Neuron (in vitro differentiated cells): ENCODE data around the gene ATF2.

ENCODE experiments used
- H2AFZ ChIP-seq: one replicate; pipeline ENCODE4 v1.6.1; 2013; ENCODE audit warnings: low read depth, mild to moderate bottlenecking, inconsistent platforms, low read length, moderate library complexity
- H3K27me3 ChIP-seq: one replicate; pipeline ENCODE4 v1.6.1; 2013; ENCODE audit warnings: low read length; ENCODE audit not compliant: insufficient read depth
- H3K36me3 ChIP-seq: one replicate; pipeline ENCODE4 v1.6.1; 2013; ENCODE audit warnings: low read length; ENCODE audit not compliant: insufficient read depth
- H3K4me1 ChIP-seq: one replicate; pipeline ENCODE4 v1.6.1; 2013; ENCODE audit warnings: low read length; ENCODE audit not compliant: insufficient read depth
- H3K4me3 ChIP-seq: 2 replicates; pipeline ENCODE4 v1.5.1; 2013; ENCODE audit warnings: mild to moderate bottlenecking, low read length, moderate library complexity
- H3K9me3 ChIP-seq: one replicate; pipeline ENCODE4 v1.6.1; 2013; ENCODE audit warnings: low read length

Gene ATF2

GRCh38 chr2:175180701-175181103, 12.7 kb upstream of the ATF2 start:
- H3K9me3 ChIP-seq: no peaks in the 10 kb centered on the region
- peak overlapping the region; percentile 64 for H3K4me3 ChIP-seq
- peaks cover 10% of the 10 kb centered on the region for H3K4me1 ChIP-seq
- peak overlapping the region; percentile 91 for H2AFZ ChIP-seq
- H3K27me3 ChIP-seq: no peaks in the 10 kb centered on the region
- peaks cover 37% of the 10 kb centered on the region for H3K36me3 ChIP-seq

- H3K9me3 ChIP-seq: no peaks in the 10 kb centered on the region
- H3K4me3 ChIP-seq: no peak overlapping the region
- H2AFZ ChIP-seq: no peak overlapping the region
- H3K27me3 ChIP-seq: no peaks in the 10 kb centered on the region
- H3K4me1 ChIP-seq: peaks cover 10% of the 10 kb centered on the region
- H3K36me3 ChIP-seq: peaks cover 44% of the 10 kb centered on the region
Observed at GRCh38 chr2:175176624-175177023, 8.6 kb upstream of the ATF2 start.

DNA sequence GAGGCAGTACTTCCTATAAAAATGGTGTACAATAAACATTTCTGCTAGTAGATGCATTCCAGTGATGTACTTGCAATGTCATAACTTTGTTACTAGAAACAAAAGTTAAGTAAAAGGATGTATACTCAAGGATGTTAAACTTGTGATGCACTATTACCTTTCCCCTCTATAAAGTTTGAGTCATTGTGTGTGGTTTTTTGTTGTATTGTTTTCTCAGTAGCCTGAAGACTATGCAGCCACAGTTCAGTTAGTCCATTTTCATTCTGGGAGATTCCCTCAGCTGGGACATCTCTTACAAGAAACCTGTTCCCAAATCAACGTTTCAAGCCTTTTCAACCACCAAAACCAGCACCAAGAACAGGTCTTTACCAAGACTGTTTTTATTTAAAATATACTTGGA, 7.9 kb upstream of the ATF2 start:
- no peaks in the 10 kb centered on the region for H3K9me3 ChIP-seq
- no peak overlapping the region for H3K4me3 ChIP-seq
- H3K4me1 ChIP-seq: peaks cover 10% of the 10 kb centered on the region
- no peak overlapping the region for H2AFZ ChIP-seq
- H3K36me3 ChIP-seq: peaks cover 44% of the 10 kb centered on the region
- no peaks in the 10 kb centered on the region for H3K27me3 ChIP-seq

GRCh38 chr2:175175320-175175719, 7.3 kb upstream of the ATF2 start:
- H3K4me1 ChIP-seq: peaks cover 5% of the 10 kb centered on the region
- H3K27me3 ChIP-seq: no peaks in the 10 kb centered on the region
- no peaks in the 10 kb centered on the region for H3K9me3 ChIP-seq
- no peak overlapping the region for H2AFZ ChIP-seq
- no peak overlapping the region for H3K4me3 ChIP-seq
- peaks cover 44% of the 10 kb centered on the region for H3K36me3 ChIP-seq

GRCh38 chr2:175170659-175171304, 2.8 kb upstream of the ATF2 start:
- Histone ChIP-seq H3K9me3 (no peaks in the 10 kb centered on the region), H3K4me3 (no peak overlapping the region), H3K36me3 (peaks cover 7% of the 10 kb centered on the region), H2AFZ (no peak overlapping the region), H3K4me1 (peaks cover 11% of the 10 kb centered on the region), H3K27me3 (no peaks in the 10 kb centered on the region)

- Histone ChIP-seq H3K36me3 (no peaks in the 10 kb centered on the region), H3K9me3 (peaks cover 3% of the 10 kb centered on the region), H3K4me3 (peak overlapping the region; percentile 99), H3K4me1 (peaks cover 14% of the 10 kb centered on the region), H2AFZ (no peak overlapping the region), H3K27me3 (no peaks in the 10 kb centered on the region)
Observed at GRCh38 chr2:175169191-175169590, 1.2 kb upstream of the ATF2 start.

DNA sequence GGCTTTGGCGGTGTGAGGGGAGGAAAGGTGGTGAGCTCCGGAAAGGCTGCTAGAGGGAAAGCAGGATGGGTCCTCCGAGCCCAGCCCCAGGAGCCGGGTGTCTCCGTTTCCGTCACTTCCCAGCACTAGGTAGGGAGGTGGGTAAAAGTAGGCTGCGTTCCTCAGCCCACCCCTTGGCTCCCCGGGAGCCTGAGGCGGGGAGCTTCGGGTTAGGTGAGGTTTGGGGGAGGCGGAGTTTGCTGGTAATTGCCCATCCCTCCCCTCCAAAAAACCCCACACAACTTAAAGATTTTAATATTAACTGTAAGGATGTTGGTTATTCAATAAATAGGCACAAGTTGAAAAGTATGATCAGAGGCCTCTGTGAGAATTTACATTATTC, 552 bp upstream of the ATF2 start:
- H3K27me3 ChIP-seq: no peaks in the 10 kb centered on the region
- H3K36me3 ChIP-seq: no peaks in the 10 kb centered on the region
- peaks cover 14% of the 10 kb centered on the region for H3K4me1 ChIP-seq
- H2AFZ ChIP-seq: peak overlapping the region; percentile 72
- H3K9me3 ChIP-seq: peaks cover 4% of the 10 kb centered on the region
- H3K4me3 ChIP-seq: peak overlapping the region; percentile 99

- H2AFZ ChIP-seq: peak overlapping the region; percentile 41
- no peaks in the 10 kb centered on the region for H3K27me3 ChIP-seq
- H3K4me3 ChIP-seq: peak overlapping the region; percentile 72
- peaks cover 14% of the 10 kb centered on the region for H3K4me1 ChIP-seq
- H3K9me3 ChIP-seq: peaks cover 4% of the 10 kb centered on the region
- H3K36me3 ChIP-seq: no peaks in the 10 kb centered on the region
Observed at GRCh38 chr2:175167076-175167791, 769 bp downstream of the ATF2 start.

GRCh38 chr2:175166216-175166824, 1.7 kb downstream of the ATF2 start:
- Histone ChIP-seq H3K9me3 (peaks cover 4% of the 10 kb centered on the region), H3K36me3 (no peaks in the 10 kb centered on the region), H2AFZ (no peak overlapping the region), H3K4me1 (peaks cover 14% of the 10 kb centered on the region), H3K4me3 (peak overlapping the region; percentile 72), H3K27me3 (no peaks in the 10 kb centered on the region)

GRCh38 chr2:175164235-175164634, 3.8 kb downstream of the ATF2 start:
- Histone ChIP-seq H3K36me3 (no peaks in the 10 kb centered on the region), H3K27me3 (no peaks in the 10 kb centered on the region), H3K9me3 (peaks cover 4% of the 10 kb centered on the region), H3K4me3 (no peak overlapping the region), H2AFZ (no peak overlapping the region), H3K4me1 (peaks cover 12% of the 10 kb centered on the region)

- Histone ChIP-seq H3K36me3 (peaks cover 8% of the 10 kb centered on the region), H3K4me1 (no peaks in the 10 kb centered on the region), H3K27me3 (no peaks in the 10 kb centered on the region), H3K4me3 (no peak overlapping the region), H2AFZ (no peak overlapping the region), H3K9me3 (no peaks in the 10 kb centered on the region)
Observed at GRCh38 chr2:175158894-175159293, 9.1 kb downstream of the ATF2 start.

GRCh38 chr2:175156534-175156933, 11.5 kb downstream of the ATF2 start:
- Histone ChIP-seq H2AFZ (no peak overlapping the region), H3K27me3 (no peaks in the 10 kb centered on the region), H3K4me3 (no peak overlapping the region), H3K9me3 (no peaks in the 10 kb centered on the region), H3K36me3 (peaks cover 8% of the 10 kb centered on the region), H3K4me1 (no peaks in the 10 kb centered on the region)

DNA sequence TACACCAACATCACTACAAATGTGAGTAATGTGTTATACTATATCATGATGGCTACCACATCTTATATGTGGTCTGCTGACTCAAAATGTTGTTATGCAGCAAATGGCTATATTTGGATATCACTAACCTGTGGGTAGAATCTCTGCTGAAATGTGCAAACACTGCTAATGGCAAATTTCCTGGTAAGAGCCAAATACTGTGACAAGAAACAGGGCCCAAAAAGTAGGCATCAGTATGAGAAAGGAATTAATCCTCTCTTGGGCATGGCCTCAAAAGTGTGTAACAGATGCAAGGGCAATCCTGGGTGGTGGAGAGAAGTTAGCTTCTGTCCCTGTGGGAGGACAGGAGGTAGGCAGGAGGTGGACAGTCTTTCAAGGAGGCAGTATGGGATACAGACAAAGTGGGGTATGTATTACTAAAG, 13.3 kb downstream of the ATF2 start:
- H3K4me1 ChIP-seq: no peaks in the 10 kb centered on the region
- H2AFZ ChIP-seq: no peak overlapping the region
- H3K36me3 ChIP-seq: peaks cover 20% of the 10 kb centered on the region
- no peaks in the 10 kb centered on the region for H3K27me3 ChIP-seq
- no peaks in the 10 kb centered on the region for H3K9me3 ChIP-seq
- no peak overlapping the region for H3K4me3 ChIP-seq
